GM12878 (cell line): ENCODE data around the gene GAPDHS. TPM values are rescaled to one million over a fixed set of nuclear protein-coding genes. Genes with fewer than 3 reads are reported as not detected.

Experiments used
- ATAC-seq: fragments of 200-7000 bp; cut with Tn5 transposase; 3 replicates; pipeline ENCODE4 v1.9.1; 2020; ENCODE audit warnings: mild to moderate bottlenecking, moderate library complexity
- BruUV-seq: library from RNA; stranded (reverse); fragments of 400-500 nt; replicated peaks from 2 replicates; lab custom pipeline; 2021; lab: Mats Ljungman, UMichigan
- CTCF ChIA-PET: fragments of 300-600 bp; sonication (Branson Sonifier 250); formaldehyde crosslinking; extraction: SDS; loops from one replicate; lab custom pipeline; 2021; ENCODE audit warnings: inconsistent platforms; lab: Yijun Ruan, JAX
- POLR2A ChIA-PET: fragments of 350-600 bp; formaldehyde crosslinking; extraction: SDS; loops from one replicate; lab custom pipeline; 2021; ENCODE audit warnings: inconsistent platforms; lab: Charles Lee
- RAD21 ChIA-PET: fragments of 300-600 bp; sonication (Branson Sonifier 250); formaldehyde crosslinking; loops from one replicate; lab custom pipeline; 2023; ENCODE audit warnings: antibody characterized with exemption; ENCODE audit not compliant: unreplicated experiment; lab: Charles Lee
- SMC1A ChIA-PET: fragments of 300-600 bp; sonication (Branson Sonifier 250); formaldehyde crosslinking; loops from one replicate; lab custom pipeline; 2023; ENCODE audit not compliant: unreplicated experiment, uncharacterized antibody; lab: Charles Lee
- DNase-seq: peaks from one replicate; pipeline ENCODE4 v3.0.0-alpha.2; 2011; ENCODE audit warnings: low read depth, low spot score
- FAIRE-seq: peaks from 3 replicates; lab custom pipeline; 2011; peaks lifted over from hg19 to GRCh38; lab: Jason Lieb, UNC
- H2AFZ ChIP-seq: 2 replicates; pipeline ENCODE4 v1.6.0; 2011; ENCODE audit warnings: low read depth, low read length, control low read depth; ENCODE audit not compliant: control insufficient read depth
- H3K27ac ChIP-seq: 2 replicates; pipeline ENCODE4 v1.5.1; 2011; ENCODE audit warnings: control low read depth; ENCODE audit not compliant: control insufficient read depth, insufficient read depth
- H3K27me3 ChIP-seq, 2 experiments: replicated peaks in 1 of 2; 2 replicates each; pipeline versions ENCODE4 v1.6.0 to v1.6.1; 2011; ENCODE audit warnings: low read length in 1 of 2; ENCODE audit not compliant: control insufficient read depth in 2 of 2, insufficient read depth in 2 of 2
- H3K36me3 ChIP-seq, 2 experiments: 2 replicates each; pipeline ENCODE4 v1.5.1; 2011; ENCODE audit warnings: low read length in 1 of 2; ENCODE audit not compliant: control insufficient read depth in 2 of 2, insufficient read depth in 2 of 2
- H3K4me1 ChIP-seq: 2 replicates; pipeline ENCODE4 v1.6.1; 2011; ENCODE audit warnings: mild to moderate bottlenecking, low read length, moderate library complexity, mixed read lengths; ENCODE audit not compliant: control insufficient read depth, insufficient read depth
- H3K4me2 ChIP-seq: 2 replicates; pipeline ENCODE4 v1.6.0; 2011; ENCODE audit warnings: control low read depth; ENCODE audit not compliant: control insufficient read depth, insufficient read depth
- H3K4me3 ChIP-seq: fragments of 200-600 bp; sonication (generic); 2 replicates; pipeline ENCODE4 v1.5.1; 2016
- H3K79me2 ChIP-seq: 2 replicates; pipeline ENCODE4 v1.6.0; 2011; ENCODE audit warnings: low read length; ENCODE audit not compliant: control insufficient read depth, insufficient read depth
- H3K9ac ChIP-seq: 2 replicates; pipeline ENCODE4 v1.8.0; 2011; ENCODE audit warnings: low read length, control low read depth, mixed read lengths; ENCODE audit not compliant: control insufficient read depth, insufficient read depth
- H3K9me3 ChIP-seq: replicated peaks from 3 replicates; pipeline ENCODE4 v1.5.1; 2011; ENCODE audit warnings: mild to moderate bottlenecking, low read length; ENCODE audit not compliant: control insufficient read depth, insufficient read depth
- H4K20me1 ChIP-seq: 2 replicates; pipeline ENCODE4 v1.6.0; 2011; ENCODE audit not compliant: control insufficient read depth, insufficient read depth
- BMI1 ChIP-seq: fragments of 450-650 bp; IDR thresholded peaks from 2 replicates; pipeline ENCODE4 v1.6.1; 2016; ENCODE audit warnings: mild to moderate bottlenecking, moderate library complexity, borderline replicate concordance
- CHD4 ChIP-seq: fragments of 200-600 bp; sonication (generic); IDR thresholded peaks from 2 replicates; pipeline ENCODE4 v1.6.1; 2016; ENCODE audit warnings: mild to moderate bottlenecking
- IRF3 ChIP-seq: fragments of 450-650 bp; IDR thresholded peaks from 2 replicates; pipeline ENCODE4 v1.6.1; 2014; ENCODE audit warnings: mild to moderate bottlenecking
- PAX5 ChIP-seq: IDR thresholded peaks from 2 replicates; pipeline ENCODE4 v1.6.1; 2011; ENCODE audit warnings: low read depth, low read length, borderline replicate concordance
- PBX3 ChIP-seq: IDR thresholded peaks from 2 replicates; pipeline ENCODE4 v1.6.1; 2011; ENCODE audit warnings: mild to moderate bottlenecking, low read depth, low read length, moderate library complexity; ENCODE audit not compliant: insufficient replicate concordance
- POLR2AphosphoS5 ChIP-seq: IDR thresholded peaks from 2 replicates; pipeline ENCODE4 v1.6.1; 2011; ENCODE audit warnings: mild to moderate bottlenecking, low read length, inconsistent platforms
- STAT3 ChIP-seq: IDR thresholded peaks from 2 replicates; pipeline ENCODE4 v1.6.1; 2011; ENCODE audit warnings: low read depth, low read length, improper control_type of control experiment
- WGBS: methylation state at CpG from one replicate; pipeline ENCODE4 v1.1.6; 2016; ENCODE audit warnings: low lambda C conversion rate; ENCODE audit not compliant: insufficient replicate concordance, insufficient coverage; ENCODE audit errors: missing lambda C conversion rate; 5-methylcytosine and 5-hydroxymethylcytosine counted together
- in situ Hi-C: fragments of 300-500 bp; cut with MboI; formaldehyde crosslinking; loops from 9 replicates; pipeline ENCODE4 v1.14.3; 2018; ENCODE audit warnings: mixed read lengths
- intact Hi-C: fragments of 100-400 bp; cut with micrococcal nuclease; formaldehyde crosslinking; loops from one replicate; pipeline ENCODE4 v1.14.2; 2022; ENCODE audit not compliant: unreplicated experiment
- polyA plus RNA-seq, 11 experiments: library from polyadenylated mRNA; depleted of rRNA in 4 of 11; unstranded in 6 of 11; stranded (reverse) in 5 of 11; fragments of >200 nt; fragmentation: Nextera tagmentation in 4 of 11; fragmentation: Illumina TruSeq in 1 of 11; extraction: Ambion mirVana in 4 of 11; extraction: Trizol in 1 of 11; gene quantifications; 1 replicate in 1 of 11; 2 replicates in 10 of 11; pipeline versions ENCODE4 v1.2.1 to v1.2.3, GENCODE V29; 2011 to 2016; ENCODE audit warnings: inconsistent platforms in 2 of 11, missing spikeins in 2 of 11, low read depth in 1 of 11
- total RNA-seq, 4 experiments: library from RNA; depleted of rRNA in 3 of 4; stranded (reverse); fragments of >200 nt in 3 of 4; fragmentation: Illumina TruSeq in 1 of 4; extraction: Trizol in 1 of 4; gene quantifications; 2 replicates each; pipeline versions ENCODE4 v1.2.1 to v1.2.3, GENCODE V29; 2013 to 2021

The GAPDHS gene
- total and polyA plus RNA-seq, 10 of the 15 experiments (the other 5 are each of a cell fraction or from before 2014, with no cell fraction given): 0.08 TPM; not detected in 9

GRCh38 chr19:35559781-35560180 is 26.5 kb downstream of the GAPDHS start:
- H3K4me1 ChIP-seq: peaks cover 30% of the 10 kb centered on the region
- TF ChIP-seq POLR2AphosphoS5 (no peak), STAT3 (no peak), PAX5 (no peak), BMI1 (no peak), PBX3 (no peak)
- in situ Hi-C loops: no loop called here
- no peaks in the 10 kb centered on the region; a peak in 1 of 4 replicates for H3K36me3 ChIP-seq
- ChIA-PET RAD21 (interaction anchor here (0.7 kb wide), 1 partner anchor 50 kb away, joined by 3 read pairs; no protein-coding TSS in a partner anchor), POLR2A (interaction anchor here (0.6 to 1.0 kb wide), 2 partner anchors 88 to 346 kb away, joined by 3 read pairs; partner anchors contain the start of gene COX6B1), CTCF (interaction anchor here (1.2 to 2.6 kb wide), 2 partner anchors 11 to 64 kb away, joined by 4 to 17 read pairs; no protein-coding TSS in a partner anchor), SMC1A (interaction anchor here (1.1 kb wide), 1 partner anchor 44 kb away, joined by 3 read pairs; no protein-coding TSS in a partner anchor)
- H3K79me2 ChIP-seq: no peaks in the 10 kb centered on the region
- FAIRE-seq (no peak), ATAC-seq (no peak), DNase-seq (no peak)
- no peaks in the 10 kb centered on the region; a peak in 2 of 4 replicates for H3K27me3 ChIP-seq
- no peak overlapping the region for H3K27ac ChIP-seq
- H4K20me1 ChIP-seq: no peaks in the 10 kb centered on the region
- H3K4me3 ChIP-seq: no peak overlapping the region
- no peak overlapping the region; the same call in 1 of the 2 replicates for H2AFZ ChIP-seq
- H3K4me2 ChIP-seq: peak overlapping the region; percentile 90; the same call in 1 of the 2 replicates
- 64% methylated on average over 23 of the region's 23 CpGs for WGBS
- no TSS peak for BruUV-seq
- intact Hi-C loops: no loop called here
- H3K9me3 ChIP-seq: no peaks in the 10 kb centered on the region; the same call in 2 of the 3 replicates
- no peak overlapping the region for H3K9ac ChIP-seq

GRCh38 chr19:35560271-35560670 is 27.0 kb downstream of the GAPDHS start:
- Histone ChIP-seq H3K4me2 (no peak overlapping the region), H3K27ac (no peak overlapping the region), H2AFZ (no peak overlapping the region), H3K4me1 (peaks cover 30% of the 10 kb centered on the region), H3K36me3 (no peaks in the 10 kb centered on the region; a peak in 1 of 4 replicates), H3K9ac (no peak overlapping the region), H4K20me1 (no peaks in the 10 kb centered on the region), H3K79me2 (no peaks in the 10 kb centered on the region), H3K27me3 (no peaks in the 10 kb centered on the region; a peak in 2 of 4 replicates), H3K9me3 (no peaks in the 10 kb centered on the region; the same call in 2 of the 3 replicates), H3K4me3 (no peak overlapping the region)
- ChIA-PET CTCF (interaction anchor here (2.6 kb wide), 1 partner anchor 11 kb away, joined by 17 read pairs; no protein-coding TSS in a partner anchor), SMC1A (no interaction called here), RAD21 (no interaction called here), POLR2A (no interaction called here)
- intact Hi-C loops: no loop called here
- ATAC-seq (no peak), DNase-seq (no peak), FAIRE-seq (no peak)
- 79% methylated on average over 11 of the region's 18 CpGs for WGBS
- in situ Hi-C loops: no loop called here
- TF ChIP-seq IRF3 (no peak), CHD4 (no peak)
- BruUV-seq: no TSS peak
